NCI-H2171 (cell line): ENCODE data around the gene NDUFS7.

Experiments used
- DNase-seq: peaks from one replicate; lab custom pipeline; 2025; lab: John Stamatoyannopoulos, UW

NDUFS7 gene

GRCh38 chr19:1384478-1385110 is 887 bp downstream of the NDUFS7 start:
- no peak for DNase-seq

- no peak for DNase-seq
Measured at GRCh38 chr19:1385816-1386215, 2.1 kb downstream of the NDUFS7 start.

- DNase-seq: no peak
Measured at GRCh38 chr19:1386945-1387683, 3.4 kb downstream of the NDUFS7 start.

GRCh38 chr19:1387684-1388636 is 4.3 kb downstream of the NDUFS7 start:
- DNase-seq: peak; percentile 35

- DNase-seq: no peak
Measured at GRCh38 chr19:1388637-1389026, 4.9 kb downstream of the NDUFS7 start.

GRCh38 chr19:1389033-1389940 is 5.6 kb downstream of the NDUFS7 start:
- no peak for DNase-seq

GRCh38 chr19:1390890-1391423 is 7.2 kb downstream of the NDUFS7 start:
- DNase-seq: no peak

- DNase-seq: no peak
Measured at GRCh38 chr19:1392407-1392806, 8.7 kb downstream of the NDUFS7 start.

GRCh38 chr19:1392939-1393530 is 9.3 kb downstream of the NDUFS7 start:
- DNase-seq: no peak

- DNase-seq: no peak
Measured at GRCh38 chr19:1393841-1394240, 10.1 kb downstream of the NDUFS7 start.

GRCh38 chr19:1394252-1395193 is 10.8 kb downstream of the NDUFS7 start:
- no peak for DNase-seq

- DNase-seq: no peak
Measured at GRCh38 chr19:1395194-1396018, 11.7 kb downstream of the NDUFS7 start.

- no peak for DNase-seq
Measured at GRCh38 chr19:1396019-1396767, 12.5 kb downstream of the NDUFS7 start.

GRCh38 chr19:1396768-1397679 is 13.3 kb downstream of the NDUFS7 start:
- DNase-seq: no peak

GRCh38 chr19:1397838-1398237 is 14.1 kb downstream of the NDUFS7 start:
- no peak for DNase-seq

- no peak for DNase-seq
Measured at GRCh38 chr19:1399079-1399478, 15.4 kb downstream of the NDUFS7 start.

- no peak for DNase-seq
Measured at GRCh38 chr19:1399745-1400144, 16.0 kb downstream of the NDUFS7 start.
